Peyer's patch (tissue), 4 donors: Measurements from ENCODE around the gene EGFL7. TPM values are rescaled to one million over a fixed set of nuclear protein-coding genes. Genes with fewer than 3 reads are reported as not detected.
A peak's percentile ranks its signal among the peaks of the same experiment; 100 is the strongest.

Experiments
- DNase-seq, 3 donors: peaks; one replicate each; pipeline ENCODE4 v3.0.0-alpha.2; 2017 to 2019
- H3K27ac ChIP-seq, 4 donors: fragments of 200-600 bp; sonication (generic); one replicate each; pipeline ENCODE4 v1.5.1; 2016 to 2019
- H3K27me3 ChIP-seq, 2 donors: fragments of 200-600 bp; sonication (generic); one replicate each; pipeline ENCODE4 v1.5.1; 2019
- H3K36me3 ChIP-seq, 3 donors: fragments of 200-600 bp; sonication (generic); one replicate each; pipeline ENCODE4 v1.5.1; 2016 to 2019
- H3K4me1 ChIP-seq, 4 donors: fragments of 200-600 bp; sonication (generic); one replicate each; pipeline ENCODE4 v1.5.1; 2016 to 2019
- H3K4me3 ChIP-seq, 4 donors: fragments of 200-600 bp; sonication (generic); 1 replicate in 3 of 4; 2 replicates in 1 of 4; pipeline ENCODE4 v1.5.1; 2016 to 2019; ENCODE audit warnings: mild to moderate bottlenecking in 1 of 4
- H3K9me3 ChIP-seq, 4 donors: fragments of 200-600 bp; sonication (generic); one replicate each; pipeline ENCODE4 v1.5.1; 2016 to 2019; ENCODE audit warnings: mild to moderate bottlenecking in 1 of 4
- POLR2A ChIP-seq, 2 donors: fragments of 450-650 bp; IDR thresholded peaks; one replicate each; pipeline ENCODE4 v1.5.1; 2017; ENCODE audit warnings: antibody characterized with exemption in 2 of 2, mild to moderate bottlenecking in 2 of 2, moderate library complexity in 2 of 2
- total RNA-seq, 4 donors: library from RNA; depleted of rRNA; stranded (reverse); fragments of >200 nt; gene quantifications; one replicate each; pipeline ENCODE4 v1.1.0, GENCODE V29; 2016
- TF ChIP-seq, protein P1 (sequence below), 6 experiments: fragments of 450-650 bp in 4 of 6; fragments of 200-600 bp in 2 of 6; sonication (generic) in 1 of 6; IDR thresholded peaks; one replicate each; pipeline ENCODE4 v1.5.1; 2017 to 2019; ENCODE audit warnings: antibody characterized with exemption in 6 of 6, mild to moderate bottlenecking in 3 of 6, moderate library complexity in 1 of 6

Gene EGFL7
- total RNA-seq, 4 donors from 2014 or later: 21.5 to 77.6 (median 46.0) TPM

DNA sequence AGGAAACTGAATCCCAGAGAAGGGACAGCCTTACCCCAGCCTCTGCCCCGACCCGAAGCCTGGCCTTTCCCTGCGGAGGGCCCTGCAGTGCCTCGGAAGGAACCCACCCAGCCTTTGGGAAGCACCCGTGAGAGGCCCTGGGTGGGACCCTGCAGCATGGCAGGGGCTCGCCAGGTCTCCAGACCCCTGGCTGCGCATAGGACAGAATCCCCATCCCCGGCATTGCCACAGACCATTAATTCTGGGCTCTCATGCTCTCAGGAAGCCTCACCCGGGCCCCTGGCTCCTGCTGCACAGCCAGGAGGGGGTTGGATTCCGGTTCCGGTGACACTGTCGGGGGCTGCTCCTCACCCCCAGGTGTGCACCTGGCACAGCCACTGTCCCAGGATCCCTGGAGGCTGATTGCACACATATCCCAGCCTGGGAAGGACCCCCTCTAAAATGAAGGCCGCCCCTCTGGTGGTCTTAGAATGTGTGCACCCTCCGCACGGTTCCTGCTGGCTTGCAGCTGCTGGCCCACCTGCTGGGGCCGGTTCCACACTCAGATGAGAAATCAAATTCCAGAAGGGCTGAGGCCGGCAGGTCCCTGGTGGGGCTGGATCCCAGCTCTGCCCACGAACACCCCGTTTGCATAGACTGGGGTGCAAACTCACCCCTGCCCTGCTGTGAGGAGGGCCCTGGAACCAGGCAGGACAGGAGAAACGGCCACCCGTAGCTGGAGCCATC lies 4.7 kb downstream of the EGFL7 start:
- TF ChIP-seq, protein P1, sequence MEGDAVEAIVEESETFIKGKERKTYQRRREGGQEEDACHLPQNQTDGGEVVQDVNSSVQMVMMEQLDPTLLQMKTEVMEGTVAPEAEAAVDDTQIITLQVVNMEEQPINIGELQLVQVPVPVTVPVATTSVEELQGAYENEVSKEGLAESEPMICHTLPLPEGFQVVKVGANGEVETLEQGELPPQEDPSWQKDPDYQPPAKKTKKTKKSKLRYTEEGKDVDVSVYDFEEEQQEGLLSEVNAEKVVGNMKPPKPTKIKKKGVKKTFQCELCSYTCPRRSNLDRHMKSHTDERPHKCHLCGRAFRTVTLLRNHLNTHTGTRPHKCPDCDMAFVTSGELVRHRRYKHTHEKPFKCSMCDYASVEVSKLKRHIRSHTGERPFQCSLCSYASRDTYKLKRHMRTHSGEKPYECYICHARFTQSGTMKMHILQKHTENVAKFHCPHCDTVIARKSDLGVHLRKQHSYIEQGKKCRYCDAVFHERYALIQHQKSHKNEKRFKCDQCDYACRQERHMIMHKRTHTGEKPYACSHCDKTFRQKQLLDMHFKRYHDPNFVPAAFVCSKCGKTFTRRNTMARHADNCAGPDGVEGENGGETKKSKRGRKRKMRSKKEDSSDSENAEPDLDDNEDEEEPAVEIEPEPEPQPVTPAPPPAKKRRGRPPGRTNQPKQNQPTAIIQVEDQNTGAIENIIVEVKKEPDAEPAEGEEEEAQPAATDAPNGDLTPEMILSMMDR (IDR thresholded peaks at IDR 0.05): no peak
- no peak for TF ChIP-seq POLR2A (IDR thresholded peaks at IDR 0.05)
- Histone ChIP-seq H3K36me3 (no peaks in the 10 kb centered on the region), H3K9me3 (no peaks in the 10 kb centered on the region), H3K27me3 (peaks cover 0 to 6% of the 10 kb centered on the region in 2 donors), H3K27ac (peak overlapping the region in 1 of 4 donors; percentile 39), H3K4me1 (peaks cover 0 to 29% (median 7%) of the 10 kb centered on the region in 4 donors), H3K4me3 (peak overlapping the region in 2 of 4 donors; percentile 52 to 57)
- DNase-seq: no peak

DNA sequence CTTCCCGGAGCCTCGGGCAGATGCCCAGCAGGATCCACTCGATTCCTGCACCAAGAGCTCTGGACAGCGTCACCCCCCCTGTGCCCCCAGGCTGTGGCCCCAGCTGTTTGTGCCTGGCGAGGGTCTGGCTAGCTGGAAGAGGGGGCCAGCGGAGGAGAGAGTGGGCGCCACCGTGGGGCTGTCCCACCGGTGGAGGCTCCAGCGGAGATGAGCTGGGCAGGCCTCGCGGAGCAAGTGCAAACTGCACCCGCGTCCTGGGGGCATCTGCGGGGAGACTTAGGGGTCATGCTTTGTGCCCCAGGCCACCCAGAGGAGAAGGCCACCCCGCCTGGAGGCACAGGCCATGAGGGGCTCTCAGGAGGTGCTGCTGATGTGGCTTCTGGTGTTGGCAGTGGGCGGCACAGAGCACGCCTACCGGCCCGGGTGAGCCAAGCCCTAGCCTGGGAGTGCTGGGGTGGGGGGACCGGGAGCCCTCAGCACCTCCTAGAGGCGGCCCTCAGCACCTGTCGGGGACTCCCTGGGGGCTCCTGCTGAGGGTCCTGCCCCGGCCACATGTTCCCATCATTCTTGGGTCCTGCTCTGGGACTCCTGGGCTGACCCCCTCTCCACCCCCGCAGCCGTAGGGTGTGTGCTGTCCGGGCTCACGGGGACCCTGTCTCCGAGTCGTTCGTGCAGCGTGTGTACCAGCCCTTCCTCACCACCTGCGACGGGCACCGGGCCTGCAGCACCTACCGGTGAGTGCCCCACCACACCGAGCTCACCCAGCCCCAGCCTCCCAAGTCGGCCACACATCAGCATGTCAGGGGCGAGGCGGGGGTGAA lies 5.4 kb downstream of the EGFL7 start:
- Histone ChIP-seq H3K27ac (peak overlapping the region in 2 of 4 donors; percentile 25 to 39), H3K27me3 (peaks cover 0 to 6% of the 10 kb centered on the region in 2 donors), H3K36me3 (peaks cover 0 to 6% (median 0%) of the 10 kb centered on the region in 3 donors)

DNA sequence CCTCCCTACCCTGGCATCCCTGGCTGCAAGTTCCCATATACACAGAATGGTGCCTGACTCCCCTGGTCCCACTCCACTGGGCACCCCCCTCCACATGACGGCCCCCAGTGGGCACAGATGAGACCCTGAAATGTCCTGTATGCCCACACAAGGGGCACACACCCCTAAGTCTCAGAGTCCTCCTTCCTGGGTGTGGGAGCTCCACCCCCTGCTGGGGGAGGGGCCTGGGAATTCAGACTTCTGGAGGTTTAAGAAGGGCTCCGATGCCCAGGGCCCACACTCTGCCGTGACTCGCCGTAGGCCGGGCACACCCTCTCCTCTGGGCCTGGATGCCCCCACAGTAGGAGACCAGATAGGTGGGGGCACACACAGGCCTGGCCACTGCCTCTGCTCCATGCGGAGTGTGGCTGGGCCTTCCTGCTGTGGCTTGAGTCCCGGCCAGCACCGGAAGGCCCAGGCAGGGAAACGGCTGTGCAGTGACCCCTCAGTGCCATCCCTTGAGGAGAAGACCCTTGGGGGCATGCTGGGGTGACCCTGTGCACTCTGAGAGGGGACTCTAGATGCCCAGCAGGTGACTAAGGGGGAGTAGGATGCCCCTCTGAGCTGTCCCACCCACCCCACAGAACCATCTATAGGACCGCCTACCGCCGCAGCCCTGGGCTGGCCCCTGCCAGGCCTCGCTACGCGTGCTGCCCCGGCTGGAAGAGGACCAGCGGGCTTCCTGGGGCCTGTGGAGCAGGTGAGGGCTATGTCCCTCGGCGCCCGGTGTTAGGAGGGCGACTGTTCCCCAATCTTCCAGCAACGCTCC lies 6.5 kb downstream of the EGFL7 start:
- TF ChIP-seq POLR2A (IDR thresholded peaks at IDR 0.05): no peak
- TF ChIP-seq, protein P1 (IDR thresholded peaks at IDR 0.05): no peak
- peak overlapping the region in 2 of 4 donors; percentile 15 to 25 for H3K27ac ChIP-seq
- peaks cover 0 to 15% (median 0%) of the 10 kb centered on the region in 3 donors for H3K36me3 ChIP-seq
- peaks cover 0 to 6% of the 10 kb centered on the region in 2 donors for H3K27me3 ChIP-seq
- peak overlapping the region in 2 of 4 donors; percentile 1 to 52 for H3K4me3 ChIP-seq
- no peaks in the 10 kb centered on the region for H3K9me3 ChIP-seq
- peaks cover 0 to 45% (median 7%) of the 10 kb centered on the region in 4 donors for H3K4me1 ChIP-seq
- DNase-seq: peak in 1 of 3 donors; percentile 68

More for the DNA sequence above, 5.4 kb downstream of the EGFL7 start:
- no peak for DNase-seq
- Histone ChIP-seq H3K4me3 (peak overlapping the region in 2 of 4 donors; percentile 52 to 57), H3K9me3 (no peaks in the 10 kb centered on the region), H3K4me1 (peaks cover 0 to 36% (median 7%) of the 10 kb centered on the region in 4 donors)
- TF ChIP-seq, protein P1 (IDR thresholded peaks at IDR 0.05): no peak
- no peak for TF ChIP-seq POLR2A (IDR thresholded peaks at IDR 0.05)

DNA sequence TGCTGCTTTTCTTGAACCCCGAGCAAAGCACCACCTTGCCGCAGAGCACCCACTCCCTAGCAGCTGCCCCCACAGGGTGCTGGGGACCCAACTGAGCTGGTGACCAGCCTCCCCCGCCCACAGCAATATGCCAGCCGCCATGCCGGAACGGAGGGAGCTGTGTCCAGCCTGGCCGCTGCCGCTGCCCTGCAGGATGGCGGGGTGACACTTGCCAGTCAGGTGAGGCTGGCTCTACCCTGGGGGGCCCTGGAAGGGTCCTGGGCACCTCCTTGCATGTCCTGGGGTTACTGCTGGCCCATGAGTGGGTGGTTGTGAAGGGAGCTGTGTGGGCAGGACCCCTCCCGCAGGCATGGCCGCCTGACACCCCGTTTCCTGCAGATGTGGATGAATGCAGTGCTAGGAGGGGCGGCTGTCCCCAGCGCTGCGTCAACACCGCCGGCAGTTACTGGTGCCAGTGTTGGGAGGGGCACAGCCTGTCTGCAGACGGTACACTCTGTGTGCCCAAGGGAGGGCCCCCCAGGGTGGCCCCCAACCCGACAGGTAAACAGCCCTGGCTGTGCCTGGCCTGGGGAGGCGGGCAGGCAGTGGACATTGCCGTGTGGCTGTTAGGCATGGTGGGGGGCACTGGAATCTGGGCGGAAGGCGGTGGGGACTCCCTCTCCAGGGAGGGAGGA lies 7.2 kb downstream of the EGFL7 start:
- TF ChIP-seq, protein P1 (IDR thresholded peaks at IDR 0.05): no peak
- TF ChIP-seq POLR2A (IDR thresholded peaks at IDR 0.05): no peak
- peak overlapping the region in 2 of 4 donors; percentile 15 to 64 for H3K27ac ChIP-seq
- H3K36me3 ChIP-seq: peaks cover 0 to 23% (median 0%) of the 10 kb centered on the region in 3 donors
- no peaks in the 10 kb centered on the region for H3K9me3 ChIP-seq
- peaks cover 0 to 6% of the 10 kb centered on the region in 2 donors for H3K27me3 ChIP-seq
- peaks cover 0 to 49% (median 7%) of the 10 kb centered on the region in 4 donors for H3K4me1 ChIP-seq
- H3K4me3 ChIP-seq: no peak overlapping the region
- DNase-seq: no peak
